OCI-LY7 (cell line): ENCODE measurements around the gene KAZN. TPM values are rescaled to one million over a fixed set of nuclear protein-coding genes. Genes with fewer than 3 reads are reported as not detected.

Experiments
- BruUV-seq: library from RNA; stranded (reverse); fragments of 400-500 nt; replicated peaks from 2 replicates; lab custom pipeline; 2021; lab: Mats Ljungman, UMichigan
- CTCF ChIA-PET: fragments of 300-600 bp; sonication (Branson Sonifier 250); formaldehyde crosslinking; loops from one replicate; lab custom pipeline; 2022; ENCODE audit warnings: antibody characterized with exemption; ENCODE audit not compliant: unreplicated experiment; lab: Charles Lee
- POLR2A ChIA-PET: fragments of 300-600 bp; sonication (Branson Sonifier 250); formaldehyde crosslinking; loops from one replicate; lab custom pipeline; 2022; ENCODE audit warnings: antibody characterized with exemption; lab: Charles Lee
- DNase-seq: peaks from one replicate; pipeline ENCODE4 v3.0.0-alpha.2; 2015; ENCODE audit warnings: low spot score
- H2AFZ ChIP-seq: fragments of 200-600 bp; sonication (generic), shearing (Covaris generic); 2 replicates; pipeline ENCODE4 v1.6.1; 2014; ENCODE audit warnings: mild to moderate bottlenecking, antibody characterized with exemption, low read length, moderate library complexity
- H3K27ac ChIP-seq: fragments of 200-600 bp; sonication (generic); 2 replicates; pipeline ENCODE4 v1.5.1; 2014; ENCODE audit warnings: mixed run types, low read depth, mild to moderate bottlenecking, moderate library complexity, low read length, inconsistent platforms; ENCODE audit not compliant: poor library complexity, severe bottlenecking
- H3K36me3 ChIP-seq: fragments of 200-600 bp; sonication (generic); 2 replicates; pipeline ENCODE4 v1.6.1; 2014; ENCODE audit warnings: mild to moderate bottlenecking, antibody characterized with exemption, low read length, moderate library complexity, mixed read lengths; ENCODE audit not compliant: insufficient read depth
- H3K4me1 ChIP-seq: fragments of 200-600 bp; sonication (generic); 2 replicates; pipeline ENCODE4 v1.5.1; 2014; ENCODE audit warnings: mild to moderate bottlenecking, low read length; ENCODE audit not compliant: insufficient read depth, poor library complexity, severe bottlenecking
- H3K4me2 ChIP-seq: fragments of 200-600 bp; sonication (generic); 2 replicates; pipeline ENCODE4 v1.6.1; 2014; ENCODE audit warnings: mild to moderate bottlenecking, low read length
- H3K4me3 ChIP-seq: fragments of 200-600 bp; sonication (generic); 2 replicates; pipeline ENCODE4 v1.5.1; 2014; ENCODE audit warnings: mild to moderate bottlenecking, low read depth, low read length; ENCODE audit not compliant: poor library complexity, severe bottlenecking
- H3K79me2 ChIP-seq: fragments of 200-600 bp; sonication (generic); 2 replicates; pipeline ENCODE4 v1.6.1; 2016; ENCODE audit warnings: low read depth, mild to moderate bottlenecking, low read length, moderate library complexity, mixed read lengths; ENCODE audit not compliant: insufficient read depth
- H3K9me2 ChIP-seq: fragments of 200-600 bp; sonication (generic); 2 replicates; pipeline ENCODE4 v1.6.1; 2016; ENCODE audit warnings: mild to moderate bottlenecking, low read length, mixed read lengths; ENCODE audit not compliant: insufficient read depth
- H3K9me3 ChIP-seq: fragments of 200-600 bp; sonication (generic); 2 replicates; pipeline ENCODE4 v1.6.1; 2014; ENCODE audit warnings: mild to moderate bottlenecking, mixed run types, low read length, mixed read lengths
- H4K20me1 ChIP-seq: fragments of 200-600 bp; sonication (generic); 2 replicates; pipeline ENCODE4 v1.6.1; 2014; ENCODE audit warnings: mild to moderate bottlenecking, antibody characterized with exemption, low read length, moderate library complexity, mixed read lengths; ENCODE audit not compliant: insufficient read depth
- EZH2phosphoT487 ChIP-seq: fragments of 200-600 bp; sonication (generic); IDR thresholded peaks from 2 replicates; pipeline ENCODE4 v1.6.1; 2018; ENCODE audit warnings: low read depth, borderline replicate concordance, mild to moderate bottlenecking, mixed run types, antibody characterized with exemption, low read length, moderate library complexity, mixed read lengths
- intact Hi-C: fragments of 100-400 bp; cut with micrococcal nuclease; formaldehyde crosslinking; loops from one replicate; pipeline ENCODE4 v1.10.0; 2022; ENCODE audit not compliant: unreplicated experiment
- total RNA-seq, 2 experiments: library from RNA; depleted of rRNA in 1 of 2; stranded (reverse); fragments of >200 nt in 1 of 2; shearing (Covaris generic) in 1 of 2; gene quantifications; 2 replicates each; pipeline ENCODE4 v1.2.3, GENCODE V29; 2014 to 2022
- TF ChIP-seq, protein P1 (sequence below): fragments of 200-600 bp; sonication (generic); conservative IDR thresholded peaks from 2 replicates; pipeline ENCODE4 v1.5.1; 2014; ENCODE audit warnings: mild to moderate bottlenecking, antibody characterized with exemption, low read length, moderate library complexity, mixed read lengths

Gene KAZN
- total RNA-seq, 2 experiments from 2014 or later, result 0.40 to 2.4 TPM

GRCh38 chr1:14794136-14794768 lies 195.8 kb downstream of the KAZN start:
- Histone ChIP-seq H3K27ac (no peak overlapping the region), H3K4me3 (no peak overlapping the region), H3K36me3 (no peaks in the 10 kb centered on the region), H2AFZ (no peak overlapping the region), H4K20me1 (no peaks in the 10 kb centered on the region), H3K9me3 (no peaks in the 10 kb centered on the region), H3K4me2 (no peak overlapping the region), H3K79me2 (no peaks in the 10 kb centered on the region), H3K9me2 (no peaks in the 10 kb centered on the region), H3K4me1 (no peaks in the 10 kb centered on the region)
- DNase-seq, result no peak
- ChIA-PET POLR2A (no interaction called here), CTCF (no interaction called here)
- intact Hi-C loops, result no loop called here
- TF ChIP-seq, protein P1, sequence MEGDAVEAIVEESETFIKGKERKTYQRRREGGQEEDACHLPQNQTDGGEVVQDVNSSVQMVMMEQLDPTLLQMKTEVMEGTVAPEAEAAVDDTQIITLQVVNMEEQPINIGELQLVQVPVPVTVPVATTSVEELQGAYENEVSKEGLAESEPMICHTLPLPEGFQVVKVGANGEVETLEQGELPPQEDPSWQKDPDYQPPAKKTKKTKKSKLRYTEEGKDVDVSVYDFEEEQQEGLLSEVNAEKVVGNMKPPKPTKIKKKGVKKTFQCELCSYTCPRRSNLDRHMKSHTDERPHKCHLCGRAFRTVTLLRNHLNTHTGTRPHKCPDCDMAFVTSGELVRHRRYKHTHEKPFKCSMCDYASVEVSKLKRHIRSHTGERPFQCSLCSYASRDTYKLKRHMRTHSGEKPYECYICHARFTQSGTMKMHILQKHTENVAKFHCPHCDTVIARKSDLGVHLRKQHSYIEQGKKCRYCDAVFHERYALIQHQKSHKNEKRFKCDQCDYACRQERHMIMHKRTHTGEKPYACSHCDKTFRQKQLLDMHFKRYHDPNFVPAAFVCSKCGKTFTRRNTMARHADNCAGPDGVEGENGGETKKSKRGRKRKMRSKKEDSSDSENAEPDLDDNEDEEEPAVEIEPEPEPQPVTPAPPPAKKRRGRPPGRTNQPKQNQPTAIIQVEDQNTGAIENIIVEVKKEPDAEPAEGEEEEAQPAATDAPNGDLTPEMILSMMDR, result no peak
- no peak for TF ChIP-seq EZH2phosphoT487
- no TSS peak for BruUV-seq

GRCh38 chr1:14794906-14795305 lies 196.4 kb downstream of the KAZN start:
- TF ChIP-seq, protein P1, result no peak
- TF ChIP-seq EZH2phosphoT487, result no peak
- Histone ChIP-seq H3K4me3 (no peak overlapping the region), H3K9me2 (no peaks in the 10 kb centered on the region), H3K36me3 (no peaks in the 10 kb centered on the region), H3K27ac (no peak overlapping the region), H4K20me1 (no peaks in the 10 kb centered on the region), H3K79me2 (no peaks in the 10 kb centered on the region), H2AFZ (no peak overlapping the region), H3K4me2 (no peak overlapping the region), H3K4me1 (no peaks in the 10 kb centered on the region), H3K9me3 (no peaks in the 10 kb centered on the region)
- no peak for DNase-seq
- CTCF ChIA-PET, result no interaction called here
- no TSS peak for BruUV-seq
- intact Hi-C loops, result no loop called here
- POLR2A ChIA-PET, result no interaction called here

- ChIA-PET CTCF (no interaction called here), POLR2A (no interaction called here)
- no peaks in the 10 kb centered on the region for H3K9me2 ChIP-seq
- TF ChIP-seq EZH2phosphoT487, result no peak
- TF ChIP-seq, protein P1, result no peak
- no peak for DNase-seq
- no peaks in the 10 kb centered on the region for H3K4me1 ChIP-seq
- H3K27ac ChIP-seq, result no peak overlapping the region
- intact Hi-C loops, result no loop called here
- no peaks in the 10 kb centered on the region for H4K20me1 ChIP-seq
- H3K36me3 ChIP-seq, result no peaks in the 10 kb centered on the region
- BruUV-seq, result no TSS peak
- H3K9me3 ChIP-seq, result no peaks in the 10 kb centered on the region
- H3K79me2 ChIP-seq, result no peaks in the 10 kb centered on the region
- no peak overlapping the region for H2AFZ ChIP-seq
- H3K4me2 ChIP-seq, result no peak overlapping the region
- H3K4me3 ChIP-seq, result no peak overlapping the region
Observed at GRCh38 chr1:14795589-14795988, 197.1 kb downstream of the KAZN start.
